Common myeloid progenitor, CD34-positive (primary cell): ENCODE measurements around the gene CNPY3.
"Not testable (repeated sequence)": the region's sequence is repeated elsewhere in the genome, so short reads cannot be mapped to it uniquely, and the experiment has no call there.

Experiments
- CTCF ChIA-PET: fragments of 350-600 bp; sonication (Branson Sonifier 250); formaldehyde crosslinking; loops from one replicate; lab custom pipeline; 2021; ENCODE audit warnings: antibody characterized with exemption; lab: Charles Lee
- POLR2A ChIA-PET: fragments of 350-600 bp; sonication (Branson Sonifier 250); formaldehyde crosslinking; loops from one replicate; lab custom pipeline; 2021; ENCODE audit warnings: antibody characterized with exemption; lab: Charles Lee
- DNase-seq, 3 donors: peaks; one replicate each; pipeline versions ENCODE4 v3.0.0 to v3.0.0-alpha.2; 2013
- H3K27ac ChIP-seq, 2 experiments: 1 replicate in 1 of 2; 2 replicates in 1 of 2; pipeline ENCODE4 v1.7.0; 2013; ENCODE audit warnings: inconsistent platforms in 2 of 2, low read length in 2 of 2, mild to moderate bottlenecking in 2 of 2, low read depth in 1 of 2, moderate library complexity in 1 of 2; ENCODE audit not compliant: severe bottlenecking in 2 of 2, insufficient read depth in 1 of 2, poor library complexity in 1 of 2
- H3K27me3 ChIP-seq, 5 experiments: replicated peaks in 2 of 5; 1 replicate in 3 of 5; 2 replicates in 2 of 5; pipeline versions ENCODE4 v1.6.1 to v1.7.0; 2013; ENCODE audit warnings: low read length in 4 of 5, mild to moderate bottlenecking in 2 of 5, moderate library complexity in 2 of 5, inconsistent platforms in 1 of 5; ENCODE audit not compliant: insufficient read depth in 5 of 5, control insufficient read depth in 4 of 5
- H3K36me3 ChIP-seq, 4 experiments: 1 replicate in 2 of 4; 2 replicates in 2 of 4; pipeline versions ENCODE4 v1.6.1 to v1.7.0; 2013; ENCODE audit warnings: low read length in 3 of 4, control low read depth in 1 of 4, mild to moderate bottlenecking in 1 of 4; ENCODE audit not compliant: control insufficient read depth in 4 of 4, insufficient read depth in 4 of 4
- H3K4me1 ChIP-seq, 4 experiments: 1 replicate in 3 of 4; 2 replicates in 1 of 4; pipeline versions ENCODE4 v1.6.1 to v1.7.1; 2013; ENCODE audit warnings: low read length in 3 of 4, mild to moderate bottlenecking in 3 of 4, control low read depth in 1 of 4, inconsistent platforms in 1 of 4, moderate library complexity in 1 of 4; ENCODE audit not compliant: control insufficient read depth in 4 of 4, insufficient read depth in 4 of 4; ENCODE audit errors: control extremely low read depth in 1 of 4
- H3K4me3 ChIP-seq, 7 experiments: 1 replicate in 4 of 7; 2 replicates in 3 of 7; pipeline versions ENCODE4 v1.5.1 to v1.7.0; 2013; ENCODE audit warnings: mild to moderate bottlenecking in 7 of 7, low read length in 6 of 7, moderate library complexity in 6 of 7, inconsistent platforms in 2 of 7, low read depth in 2 of 7, control low read depth in 1 of 7; ENCODE audit not compliant: insufficient read depth in 4 of 7, control insufficient read depth in 1 of 7; ENCODE audit errors: extremely low read depth in 1 of 7
- H3K9me3 ChIP-seq, 5 experiments: 1 replicate in 4 of 5; 2 replicates in 1 of 5; pipeline versions ENCODE4 v1.6.1 to v1.7.1; 2013; ENCODE audit warnings: low read length in 4 of 5, mild to moderate bottlenecking in 2 of 5, inconsistent platforms in 1 of 5, low read depth in 1 of 5, moderate library complexity in 1 of 5; ENCODE audit not compliant: control insufficient read depth in 4 of 5, insufficient read depth in 2 of 5; ENCODE audit errors: control extremely low read depth in 1 of 5
- WGBS: methylation state at CpG from one replicate; pipeline ENCODE4 v1.1.5; 2013; ENCODE audit not compliant: insufficient coverage; 5-methylcytosine and 5-hydroxymethylcytosine counted together

The CNPY3 gene

DNA sequence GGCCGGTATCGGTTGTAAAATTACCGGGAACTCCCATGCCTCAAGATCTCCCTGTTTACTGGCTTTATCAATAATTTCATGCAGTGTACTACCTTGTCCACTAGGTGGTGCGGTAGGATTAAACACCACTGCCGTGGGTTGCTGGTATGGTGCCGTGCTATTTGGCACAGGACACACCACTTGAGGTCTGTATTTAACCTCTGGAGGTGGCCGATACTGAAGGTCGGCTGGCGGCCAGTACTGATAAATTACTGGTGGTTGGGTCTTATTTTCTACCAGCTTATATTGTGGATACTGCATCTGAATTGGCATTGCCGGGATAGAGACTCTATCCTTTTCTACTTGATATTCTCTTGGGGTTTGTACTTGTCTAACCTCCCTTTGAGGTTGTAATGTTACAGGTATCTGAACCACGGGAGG lies 27.7 kb upstream of the CNPY3 start:
- ChIA-PET CTCF (interaction anchor here (0.6 to 4.0 kb wide), 19 partner anchors 10 to 246 kb away, joined by 3 to 39 read pairs (median 3); partner anchors contain the start of genes CNPY3 and PPP2R5D), POLR2A (interaction anchor here (1.1 kb wide), 1 partner anchor 112 kb away, joined by 3 read pairs; the partner anchor contains the start of genes KLHDC3 and MEA1)
- no peaks in the 10 kb centered on the region for H3K9me3 ChIP-seq
- H3K36me3 ChIP-seq = no peaks in the 10 kb centered on the region
- WGBS = 4% methylated on average over 4 of the region's 11 CpGs
- no peaks in the 10 kb centered on the region for H3K27me3 ChIP-seq
- H3K4me1 ChIP-seq = peaks cover 0 to 18% (median 11%) of the 10 kb centered on the region in 4 experiments
- DNase-seq = peak; percentile 80 to 86 (median 82)
- peak overlapping the region in 2 of 7 experiments; percentile 2 to 15 for H3K4me3 ChIP-seq
- no peak overlapping the region for H3K27ac ChIP-seq

DNA sequence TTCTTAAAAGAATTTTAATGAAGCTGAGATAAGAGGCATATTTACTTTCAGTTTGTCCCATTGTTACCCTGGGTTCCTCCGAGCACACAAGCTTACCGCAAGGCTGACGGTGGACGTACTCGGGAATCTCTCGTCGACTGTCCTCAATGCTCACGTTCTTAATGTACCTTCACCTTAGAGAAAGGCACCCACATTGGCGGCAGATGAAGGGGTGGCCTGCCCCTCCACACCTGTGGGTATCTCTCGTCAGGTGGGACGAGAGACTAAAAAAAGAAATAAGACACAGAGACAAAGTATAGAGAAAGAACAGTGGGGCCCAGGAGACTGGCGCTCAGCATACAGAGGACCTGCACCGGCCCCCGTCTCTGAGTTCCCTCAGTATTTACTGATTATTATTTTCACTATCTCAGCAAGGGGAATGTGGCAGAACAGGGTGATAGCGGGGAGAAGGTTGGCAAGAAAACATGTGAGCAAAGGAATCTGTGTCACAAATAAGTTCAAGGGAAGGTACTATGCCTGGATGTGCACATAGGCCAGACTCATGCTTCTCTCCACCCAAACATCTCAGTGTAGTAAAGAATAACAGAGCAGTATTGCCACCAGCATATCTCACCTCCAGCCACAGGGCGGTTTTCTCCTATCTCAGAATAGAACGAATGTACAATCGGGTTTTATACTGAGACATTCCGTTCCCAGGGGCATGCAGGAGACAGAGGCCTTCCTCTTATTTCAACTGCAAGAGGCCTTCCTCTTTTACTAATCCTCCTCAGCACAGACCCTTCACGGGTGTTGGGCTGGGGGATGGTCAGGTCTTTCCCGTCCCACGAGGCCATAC lies 26.6 kb upstream of the CNPY3 start:
- H3K36me3 ChIP-seq, H3K27ac ChIP-seq, H3K27me3 ChIP-seq, H3K9me3 ChIP-seq, POLR2A ChIA-PET, H3K4me3 ChIP-seq: not testable (repeated sequence)
- H3K4me1 ChIP-seq = peaks cover 0 to 18% (median 11%) of the 10 kb centered on the region in 4 experiments
- DNase-seq = peak in 2 of 3 donors; percentile 29 to 44
- CTCF ChIA-PET = interaction anchor here (1.0 to 3.3 kb wide), 7 partner anchors 29 to 244 kb away, joined by 3 to 16 read pairs (median 5); no protein-coding TSS in a partner anchor
- WGBS = 91% methylated on average over 15 of the region's 22 CpGs

DNA sequence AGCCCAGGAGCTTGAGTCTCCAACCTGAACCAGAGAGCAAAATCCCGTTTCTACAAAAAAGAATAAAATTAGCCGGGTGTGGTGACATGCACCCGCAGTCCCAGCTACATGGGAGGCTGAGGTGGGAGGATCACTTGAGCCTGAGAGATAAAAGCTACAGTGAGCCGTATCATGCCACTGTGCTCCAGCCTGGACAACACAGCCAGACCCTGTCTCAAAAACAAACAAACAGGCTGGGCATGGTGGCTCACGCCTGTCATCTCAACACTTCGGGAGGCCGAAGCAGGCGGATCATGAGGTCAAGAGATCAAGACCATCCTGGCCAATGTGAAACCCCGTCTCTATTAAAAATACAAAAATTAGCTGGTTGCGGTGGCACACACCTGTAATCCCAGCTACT lies 24.8 kb upstream of the CNPY3 start:
- no peaks in the 10 kb centered on the region for H3K36me3 ChIP-seq
- H3K27me3 ChIP-seq = no peaks in the 10 kb centered on the region
- CTCF ChIA-PET = interaction anchor here (0.9 to 1.4 kb wide), 5 partner anchors 19 to 241 kb away, joined by 3 read pairs; no protein-coding TSS in a partner anchor
- no peak overlapping the region for H3K27ac ChIP-seq
- POLR2A ChIA-PET = no interaction called here
- peaks cover 0 to 15% (median 10%) of the 10 kb centered on the region in 4 experiments for H3K4me1 ChIP-seq
- WGBS = 96% methylated on average over 9 of the region's 10 CpGs
- DNase-seq = no peak
- H3K9me3 ChIP-seq = no peaks in the 10 kb centered on the region
- H3K4me3 ChIP-seq = no peak overlapping the region

DNA sequence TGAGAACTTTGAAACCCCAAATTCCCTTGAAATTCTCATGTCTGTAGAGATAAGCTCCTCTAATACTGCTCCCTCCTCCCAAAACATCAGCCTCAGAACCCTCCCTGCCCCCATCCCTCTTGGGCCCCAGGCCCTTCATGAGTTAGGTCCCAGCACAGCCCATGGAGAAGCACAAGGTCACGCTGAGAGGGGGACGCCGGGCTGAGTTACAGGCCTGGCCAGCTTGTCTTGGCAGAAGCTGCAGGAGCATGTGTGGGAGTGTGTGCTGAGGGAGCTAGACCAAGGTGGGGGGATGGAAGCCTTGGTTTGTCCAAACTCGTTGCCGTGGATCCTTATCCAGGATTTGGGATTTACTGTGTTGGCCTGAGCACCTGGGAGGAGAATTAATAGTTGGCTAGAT lies 21.9 kb upstream of the CNPY3 start:
- 96% methylated on average over 5 of the region's 5 CpGs for WGBS
- CTCF ChIA-PET = interaction anchor here (1.2 to 2.4 kb wide), 2 partner anchors 78 to 236 kb away, joined by 4 to 6 read pairs; partner anchors contain the start of gene PPP2R5D
- Histone ChIP-seq H3K4me3 (no peak overlapping the region), H3K36me3 (no peaks in the 10 kb centered on the region), H3K4me1 (peaks cover 0 to 10% (median 6%) of the 10 kb centered on the region in 4 experiments), H3K27me3 (peaks cover 0 to 5% (median 0%) of the 10 kb centered on the region in 5 experiments), H3K9me3 (no peaks in the 10 kb centered on the region), H3K27ac (no peak overlapping the region)
- POLR2A ChIA-PET = no interaction called here
- no peak for DNase-seq

DNA sequence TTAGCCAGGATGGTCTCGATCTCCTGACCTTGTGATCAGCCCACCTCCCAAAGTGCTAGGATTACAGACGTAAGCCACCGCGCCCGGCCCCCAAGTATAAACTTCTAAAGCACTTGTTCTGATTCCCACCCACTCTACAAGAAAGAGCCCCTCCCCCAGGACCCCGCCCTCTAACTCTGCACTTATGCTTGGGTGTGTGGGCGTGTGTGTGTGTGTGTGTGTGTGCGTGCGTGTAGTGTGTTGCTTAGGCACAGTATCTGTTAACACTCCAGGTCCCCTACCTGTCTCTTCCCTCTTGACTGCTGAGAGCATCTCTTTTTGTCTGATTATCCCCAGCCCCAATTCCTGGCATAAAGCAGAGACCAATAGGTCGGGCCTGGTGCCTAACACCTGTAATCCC lies 19.4 kb upstream of the CNPY3 start:
- WGBS = 100% methylated on average over 6 of the region's 10 CpGs

DNA sequence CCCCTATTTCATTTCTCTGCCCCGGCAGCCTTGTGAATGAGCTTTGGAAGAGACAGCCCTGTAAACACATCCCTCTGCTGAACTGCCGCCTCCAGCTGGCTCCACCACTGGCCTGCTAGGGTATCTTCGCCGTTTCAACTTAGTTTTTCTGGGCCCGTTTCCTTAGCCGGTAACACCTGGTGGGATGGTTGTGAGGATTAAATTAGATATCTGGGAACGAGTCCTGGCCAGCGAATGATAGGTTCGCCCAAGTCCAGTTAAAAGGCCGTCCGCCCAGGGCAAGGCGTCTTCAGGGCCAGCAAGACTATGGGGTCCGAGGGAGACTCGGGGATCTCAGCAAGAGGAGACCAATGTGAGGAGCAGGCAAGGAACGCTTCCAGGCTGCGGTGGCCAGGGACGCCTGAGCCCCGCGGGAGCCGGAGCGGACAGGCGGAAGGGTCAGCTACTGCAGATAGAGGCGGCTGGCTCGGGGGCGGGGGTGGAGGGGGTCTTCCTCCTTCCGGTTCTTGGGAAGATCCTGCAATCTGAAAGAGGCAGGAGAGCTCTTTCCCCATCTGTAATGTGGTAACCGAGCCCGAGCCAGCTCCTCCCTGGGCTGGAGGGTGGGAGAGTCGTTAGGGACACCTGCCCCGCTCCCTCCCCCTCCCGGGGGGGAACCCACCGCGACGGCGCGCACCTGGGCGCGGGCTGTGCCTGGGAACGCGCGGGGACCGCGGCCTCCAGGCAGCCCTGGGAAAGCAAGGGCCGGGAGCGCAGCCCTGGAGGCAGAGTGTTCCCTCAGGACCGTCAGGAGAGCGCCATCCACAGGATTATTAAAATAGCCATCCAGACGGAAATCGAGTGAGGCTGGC lies 17.9 kb upstream of the CNPY3 start:
- ChIA-PET POLR2A (interaction anchor here (1.0 to 1.4 kb wide), 2 partner anchors 8 to 18 kb away, joined by 3 read pairs; partner anchors contain the start of gene CNPY3), CTCF (interaction anchor here (0.7 to 1.5 kb wide), 4 partner anchors 10 to 114 kb away, joined by 3 read pairs; no protein-coding TSS in a partner anchor)
- Histone ChIP-seq H3K9me3 (no peaks in the 10 kb centered on the region), H3K4me1 (peaks cover 0 to 7% (median 5%) of the 10 kb centered on the region in 4 experiments), H3K36me3 (no peaks in the 10 kb centered on the region), H3K27me3 (peaks cover 0 to 5% (median 0%) of the 10 kb centered on the region in 5 experiments), H3K4me3 (peak overlapping the region in 5 of 7 experiments; percentile 19 to 70 (median 59)), H3K27ac (no peak overlapping the region)
- peak in 1 of 3 donors; percentile 33 for DNase-seq
- 25% methylated on average over 40 of the region's 49 CpGs for WGBS

More for the DNA sequence above, 19.4 kb upstream of the CNPY3 start:
- Histone ChIP-seq H3K27ac (no peak overlapping the region), H3K4me3 (no peak overlapping the region), H3K27me3 (peaks cover 0 to 5% (median 0%) of the 10 kb centered on the region in 5 experiments), H3K9me3 (no peaks in the 10 kb centered on the region), H3K4me1 (peaks cover 0 to 7% (median 2%) of the 10 kb centered on the region in 4 experiments), H3K36me3 (no peaks in the 10 kb centered on the region)
- DNase-seq = no peak
- CTCF ChIA-PET = interaction anchor here (0.6 kb wide), 1 partner anchor 26 kb away, joined by 3 read pairs; no protein-coding TSS in a partner anchor
- POLR2A ChIA-PET = no interaction called here
